Measurements from ENCODE around the gene STX19.

The STX19 gene

GRCh38 chr3:94026623-94027022, 1.8 kb downstream of the STX19 start:
- no peak for DNase-seq

- DNase-seq: no peak
Observed at GRCh38 chr3:94024385-94024784, 4.0 kb downstream of the STX19 start.

GRCh38 chr3:94020293-94020692, 8.1 kb downstream of the STX19 start:
- no peak for DNase-seq

GRCh38 chr3:94019659-94020058, 8.7 kb downstream of the STX19 start:
- no peak for DNase-seq

GRCh38 chr3:94015025-94015424, 13.4 kb downstream of the STX19 start:
- DNase-seq: no peak

- DNase-seq: no peak
Observed at GRCh38 chr3:94012185-94012584, 16.2 kb downstream of the STX19 start.

GRCh38 chr3:94011233-94011711, 17.1 kb downstream of the STX19 start:
- no peak for DNase-seq

- peak; percentile 7 for DNase-seq
Observed at GRCh38 chr3:94009608-94010007, 18.8 kb downstream of the STX19 start.

GRCh38 chr3:94008253-94008652, 20.1 kb downstream of the STX19 start:
- DNase-seq: no peak

GRCh38 chr3:94004301-94004910, 24.0 kb downstream of the STX19 start:
- peak; percentile 13 for DNase-seq

GRCh38 chr3:94001827-94002495, 26.4 kb downstream of the STX19 start:
- DNase-seq: no peak

- DNase-seq: no peak
Observed at GRCh38 chr3:94001191-94001590, 27.2 kb downstream of the STX19 start.

- DNase-seq: no peak
Observed at GRCh38 chr3:93994056-93994455, 34.3 kb downstream of the STX19 start.

GRCh38 chr3:93992207-93992606, 36.2 kb downstream of the STX19 start:
- DNase-seq: no peak

GRCh38 chr3:93991631-93992030, 36.8 kb downstream of the STX19 start:
- no peak for DNase-seq

- DNase-seq: no peak
Observed at GRCh38 chr3:93989241-93989640, 39.2 kb downstream of the STX19 start.

GRCh38 chr3:93988764-93989163, 39.6 kb downstream of the STX19 start:
- DNase-seq: no peak

GRCh38 chr3:93988283-93988682, 40.1 kb downstream of the STX19 start:
- no peak for DNase-seq

- no peak for DNase-seq
Observed at GRCh38 chr3:93984618-93985017, 43.8 kb downstream of the STX19 start.

GRCh38 chr3:93983408-93983807, 45.0 kb downstream of the STX19 start:
- DNase-seq: no peak

- no peak for DNase-seq
Observed at GRCh38 chr3:93981649-93982048, 46.7 kb downstream of the STX19 start.

- DNase-seq: peak; percentile 83
Observed at GRCh38 chr3:93979850-93980676, 48.3 kb downstream of the STX19 start, which contains the start of gene ARL13B. TSS of gene ARL13B (plus strand) at chr3:93980155. CDS start at chr3:93980424, 269 bp downstream.

All from NCI-H510A treated with DMSO at 0.1 percent for 48 hours (cell line).